CD4-positive, alpha-beta T cell (primary cell): ENCODE measurements around the gene GABRB3. TPM values are rescaled to one million over a fixed set of nuclear protein-coding genes. Genes with fewer than 3 reads are reported as not detected.

Experiments
- ATAC-seq: fragments of 200-7000 bp; cut with Tn5 transposase; one replicate; pipeline ENCODE4 v1.10.0; 2022; ENCODE audit warnings: mild to moderate bottlenecking; ENCODE audit not compliant: poor library complexity
- CTCF ChIA-PET: fragments of 350-600 bp; sonication (Branson Sonifier 250); formaldehyde crosslinking; loops from one replicate; lab custom pipeline; 2021; ENCODE audit warnings: antibody characterized with exemption, inconsistent platforms; lab: Charles Lee
- POLR2A ChIA-PET: fragments of 350-600 bp; sonication (Branson Sonifier 250); formaldehyde crosslinking; loops from one replicate; lab custom pipeline; 2021; ENCODE audit warnings: antibody characterized with exemption, inconsistent platforms; lab: Charles Lee
- DNase-seq, 14 experiments: peaks; one replicate each; pipeline ENCODE4 v3.0.0-alpha.2; 2013 to 2020; ENCODE audit warnings: mixed read lengths in 2 of 14
- H3K27ac ChIP-seq, 2 donors: one replicate each; pipeline versions ENCODE4 v1.5.1 to v1.7.0; 2013; ENCODE audit warnings: low read length in 2 of 2, low read depth in 1 of 2, mild to moderate bottlenecking in 1 of 2
- H3K27me3 ChIP-seq, 2 experiments: 1 replicate in 1 of 2; 2 replicates in 1 of 2; pipeline versions ENCODE4 v1.6.1 to v1.7.0; 2013; ENCODE audit warnings: low read length in 2 of 2, control low read depth in 1 of 2, mild to moderate bottlenecking in 1 of 2, moderate library complexity in 1 of 2; ENCODE audit not compliant: insufficient read depth in 2 of 2, control insufficient read depth in 1 of 2
- H3K36me3 ChIP-seq: one replicate; pipeline ENCODE4 v1.6.1; 2013; ENCODE audit warnings: low read length, control low read depth; ENCODE audit not compliant: insufficient read depth
- H3K4me1 ChIP-seq: one replicate; pipeline ENCODE4 v1.6.1; 2013; ENCODE audit warnings: low read length, control low read depth; ENCODE audit not compliant: insufficient read depth
- H3K4me3 ChIP-seq: one replicate; pipeline ENCODE4 v1.5.1; 2013; ENCODE audit warnings: mild to moderate bottlenecking, low read length, moderate library complexity
- H3K9me3 ChIP-seq, 2 experiments: 1 replicate in 1 of 2; 2 replicates in 1 of 2; pipeline versions ENCODE4 v1.6.1 to v1.7.0; 2013; ENCODE audit warnings: low read length in 2 of 2, mild to moderate bottlenecking in 2 of 2, control low read depth in 1 of 2, moderate library complexity in 1 of 2; ENCODE audit not compliant: control insufficient read depth in 1 of 2, insufficient read depth in 1 of 2
- H3K27ac Mint-ChIP-seq: one replicate; pipeline ENCODE4 v1.8.0; 2020; ENCODE audit warnings: mixed read lengths
- H3K27me3 Mint-ChIP-seq: one replicate; pipeline ENCODE4 v1.8.0; 2021; ENCODE audit warnings: mixed read lengths
- H3K36me3 Mint-ChIP-seq: one replicate; pipeline ENCODE4 v1.8.0; 2021; ENCODE audit warnings: low read depth, mixed read lengths
- H3K4me1 Mint-ChIP-seq: one replicate; pipeline ENCODE4 v1.8.0; 2021; ENCODE audit warnings: low read depth, mixed read lengths
- H3K4me3 Mint-ChIP-seq: one replicate; pipeline ENCODE4 v1.8.0; 2020; ENCODE audit warnings: mild to moderate bottlenecking, mixed read lengths
- H3K9me3 Mint-ChIP-seq: one replicate; pipeline ENCODE4 v1.8.0; 2020; ENCODE audit warnings: mixed read lengths
- intact Hi-C, 2 experiments: fragments of 100-400 bp; cut with DNase I in 1 of 2; cut with micrococcal nuclease in 1 of 2; formaldehyde crosslinking; loops; one replicate each; pipeline versions ENCODE4 v1.15.1 to v1.9.0; 2023 to 2025; cut with DNase I, micrococcal nuclease
- total RNA-seq, 174 experiments: library from RNA in 2 of 174; stranded (reverse) in 2 of 174; gene quantifications; one replicate each; pipeline ENCODE4 v1.2.3 and lab custom pipeline; 2021 to 2026
- TF ChIP-seq, protein P1 (sequence below): fragments of 200-600 bp; IDR thresholded peaks from one replicate; pipeline ENCODE4 v1.8.0; 2022; ENCODE audit warnings: antibody characterized with exemption, mild to moderate bottlenecking

The GABRB3 gene
- total RNA-seq, 2 experiments from 2014 or later = not detected

GRCh38 chr15:26773067-26773877 is 406 bp upstream of the GABRB3 start:
- Histone ChIP-seq H3K4me3 (no peak overlapping the region), H3K27me3 (peaks cover 5 to 30% of the 10 kb centered on the region in 2 experiments), H3K4me1 (no peaks in the 10 kb centered on the region), H3K27ac (no peak overlapping the region), H3K36me3 (no peaks in the 10 kb centered on the region), H3K9me3 (peaks cover 0 to 9% of the 10 kb centered on the region in 2 experiments)
- ChIA-PET POLR2A (no interaction called here), CTCF (no interaction called here)
- no peak for DNase-seq
- no peaks in the 10 kb centered on the region for H3K36me3 Mint-ChIP-seq
- H3K9me3 Mint-ChIP-seq = no peaks in the 10 kb centered on the region
- intact Hi-C loops = no loop called here
- H3K4me1 Mint-ChIP-seq = no peaks in the 10 kb centered on the region
- no peak for ATAC-seq
- H3K27ac Mint-ChIP-seq = no peak overlapping the region
- peak overlapping the region; percentile 48 for H3K4me3 Mint-ChIP-seq
- TF ChIP-seq, protein P1, sequence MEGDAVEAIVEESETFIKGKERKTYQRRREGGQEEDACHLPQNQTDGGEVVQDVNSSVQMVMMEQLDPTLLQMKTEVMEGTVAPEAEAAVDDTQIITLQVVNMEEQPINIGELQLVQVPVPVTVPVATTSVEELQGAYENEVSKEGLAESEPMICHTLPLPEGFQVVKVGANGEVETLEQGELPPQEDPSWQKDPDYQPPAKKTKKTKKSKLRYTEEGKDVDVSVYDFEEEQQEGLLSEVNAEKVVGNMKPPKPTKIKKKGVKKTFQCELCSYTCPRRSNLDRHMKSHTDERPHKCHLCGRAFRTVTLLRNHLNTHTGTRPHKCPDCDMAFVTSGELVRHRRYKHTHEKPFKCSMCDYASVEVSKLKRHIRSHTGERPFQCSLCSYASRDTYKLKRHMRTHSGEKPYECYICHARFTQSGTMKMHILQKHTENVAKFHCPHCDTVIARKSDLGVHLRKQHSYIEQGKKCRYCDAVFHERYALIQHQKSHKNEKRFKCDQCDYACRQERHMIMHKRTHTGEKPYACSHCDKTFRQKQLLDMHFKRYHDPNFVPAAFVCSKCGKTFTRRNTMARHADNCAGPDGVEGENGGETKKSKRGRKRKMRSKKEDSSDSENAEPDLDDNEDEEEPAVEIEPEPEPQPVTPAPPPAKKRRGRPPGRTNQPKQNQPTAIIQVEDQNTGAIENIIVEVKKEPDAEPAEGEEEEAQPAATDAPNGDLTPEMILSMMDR = no peak
- H3K27me3 Mint-ChIP-seq = peaks cover 58% of the 10 kb centered on the region

- H3K27ac Mint-ChIP-seq = no peak overlapping the region
- Histone ChIP-seq H3K27ac (no peak overlapping the region), H3K27me3 (peaks cover 5 to 30% of the 10 kb centered on the region in 2 experiments), H3K9me3 (peaks cover 5 to 9% of the 10 kb centered on the region in 2 experiments), H3K36me3 (no peaks in the 10 kb centered on the region), H3K4me3 (no peak overlapping the region), H3K4me1 (no peaks in the 10 kb centered on the region)
- H3K9me3 Mint-ChIP-seq = peaks cover 1% of the 10 kb centered on the region
- ChIA-PET CTCF (no interaction called here), POLR2A (no interaction called here)
- H3K36me3 Mint-ChIP-seq = no peaks in the 10 kb centered on the region
- H3K27me3 Mint-ChIP-seq = peaks cover 55% of the 10 kb centered on the region
- ATAC-seq (no peak), DNase-seq (no peak)
- intact Hi-C loops = no loop called here
- H3K4me3 Mint-ChIP-seq = no peak overlapping the region
- TF ChIP-seq, protein P1 = no peak
- no peaks in the 10 kb centered on the region for H3K4me1 Mint-ChIP-seq
These were observed 1.2 kb downstream of the GABRB3 start for GRCh38 chr15:26771578-26772153.

GRCh38 chr15:26771168-26771567 is 1.7 kb downstream of the GABRB3 start:
- Histone ChIP-seq H3K4me1 (no peaks in the 10 kb centered on the region), H3K4me3 (no peak overlapping the region), H3K27me3 (peaks cover 5 to 30% of the 10 kb centered on the region in 2 experiments), H3K27ac (no peak overlapping the region), H3K36me3 (no peaks in the 10 kb centered on the region), H3K9me3 (peaks cover 5 to 9% of the 10 kb centered on the region in 2 experiments)
- ATAC-seq (no peak), DNase-seq (no peak)
- Mint-ChIP-seq H3K4me1 (no peaks in the 10 kb centered on the region), H3K36me3 (no peaks in the 10 kb centered on the region), H3K9me3 (peaks cover 3% of the 10 kb centered on the region), H3K27me3 (peaks cover 53% of the 10 kb centered on the region), H3K27ac (no peak overlapping the region), H3K4me3 (no peak overlapping the region)
- TF ChIP-seq, protein P1 = no peak
- intact Hi-C loops = no loop called here
- CTCF ChIA-PET = no interaction called here
- POLR2A ChIA-PET = no interaction called here
